Uterus (tissue), 4 donors: ENCODE measurements around the gene PTPRR. TPM values are rescaled to one million over a fixed set of nuclear protein-coding genes. Genes with fewer than 3 reads are reported as not detected.

Experiments
- DNase-seq, 2 donors: peaks; one replicate each; pipeline ENCODE4 v3.0.0-alpha.2; 2019 to 2020
- H3K27ac ChIP-seq, 2 donors: fragments of 200-600 bp; sonication (generic); 1 replicate in 1 of 2; 2 replicates in 1 of 2; pipeline ENCODE4 v1.5.1; 2016 to 2018
- H3K27me3 ChIP-seq, 2 donors: fragments of 200-600 bp; sonication (generic); one replicate each; pipeline ENCODE4 v1.5.1; 2018 to 2019; ENCODE audit warnings: control low read depth in 1 of 2
- H3K36me3 ChIP-seq, 2 donors: fragments of 200-600 bp; sonication (generic); one replicate each; pipeline ENCODE4 v1.5.1; 2019; ENCODE audit warnings: control low read depth in 1 of 2
- H3K4me1 ChIP-seq, 2 donors: fragments of 200-600 bp; sonication (generic); one replicate each; pipeline ENCODE4 v1.5.1; 2018 to 2019; ENCODE audit warnings: control low read depth in 1 of 2
- H3K4me3 ChIP-seq, 2 donors: fragments of 200-600 bp; sonication (generic); 1 replicate in 1 of 2; 2 replicates in 1 of 2; pipeline ENCODE4 v1.5.1; 2018 to 2019; ENCODE audit warnings: mild to moderate bottlenecking in 1 of 2
- H3K9me3 ChIP-seq, 2 donors: fragments of 200-600 bp; sonication (generic); one replicate each; pipeline ENCODE4 v1.5.1; 2019; ENCODE audit warnings: control low read depth in 1 of 2
- POLR2A ChIP-seq, 2 donors: fragments of 450-650 bp; IDR thresholded peaks; one replicate each; pipeline ENCODE4 v1.6.1; 2016; ENCODE audit warnings: antibody characterized with exemption in 2 of 2, mild to moderate bottlenecking in 1 of 2, moderate library complexity in 1 of 2
- intact Hi-C: fragments of 100-400 bp; cut with DNase I; formaldehyde crosslinking; loops from one replicate; pipeline ENCODE4 v1.15.1; 2023; ENCODE audit warnings: low total_unique reads
- total RNA-seq, 4 donors: library from RNA; depleted of rRNA in 3 of 4; stranded (reverse); fragments of >200 nt in 3 of 4; gene quantifications; one replicate each; pipeline versions ENCODE4 v1.1.0 to v1.2.4, GENCODE V29; 2014 to 2023
- TF ChIP-seq, protein P1 (sequence below), 4 experiments: fragments of 200-600 bp in 2 of 4; fragments of 450-650 bp in 2 of 4; sonication (generic) in 2 of 4; IDR thresholded peaks; one replicate each; pipeline ENCODE4 v1.5.1; 2016 to 2019; ENCODE audit warnings: antibody characterized with exemption in 4 of 4, mild to moderate bottlenecking in 2 of 4, moderate library complexity in 1 of 4
- donor health status: DM: yes; HTN: yes; CAD: no.

The PTPRR gene
- total RNA-seq, 4 donors from 2014 or later, result 0.62 to 43.3 (median 7.6) TPM

DNA sequence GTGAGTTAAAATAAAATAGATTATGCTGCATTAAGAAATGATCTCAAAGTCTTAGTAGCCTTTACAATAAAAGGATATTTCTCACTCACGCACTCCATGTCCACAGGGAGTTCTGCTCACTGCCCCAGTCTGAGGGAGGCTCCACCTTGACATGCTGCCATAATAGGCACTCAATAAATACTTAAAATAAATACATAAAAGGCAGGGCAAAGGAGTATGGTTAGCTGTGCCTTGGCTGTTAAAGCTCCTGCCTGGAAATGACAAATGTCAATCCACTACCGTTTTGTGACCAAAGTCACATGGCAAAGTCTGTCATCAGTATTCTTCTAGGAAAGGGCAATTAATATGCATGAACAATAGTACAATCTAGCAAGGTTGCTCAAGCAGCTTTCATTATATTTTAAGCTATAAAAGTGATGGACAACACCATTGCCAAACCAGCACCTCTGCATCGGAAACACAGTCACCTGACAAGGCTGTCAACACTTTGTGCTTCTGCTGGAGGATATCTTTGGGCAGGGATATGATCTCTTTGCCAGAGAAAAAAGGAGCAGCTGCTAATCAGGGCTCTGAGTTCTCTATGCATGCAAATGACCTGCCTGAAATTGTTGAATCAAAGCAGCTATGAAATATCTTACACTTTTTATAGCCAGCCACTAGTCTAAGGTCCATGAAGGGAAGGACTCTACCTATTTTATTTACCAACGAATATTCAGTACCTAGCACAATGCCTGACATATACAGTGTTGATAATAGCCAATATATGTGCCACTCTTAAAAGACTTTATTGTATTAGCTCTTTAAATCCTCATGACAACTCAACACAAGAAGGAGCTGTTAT, 90.1 kb downstream of the PTPRR start:
- intact Hi-C loops, result no loop called here
- no peak for DNase-seq
- no peak for TF ChIP-seq POLR2A (IDR thresholded peaks at IDR 0.05)
- TF ChIP-seq, protein P1, sequence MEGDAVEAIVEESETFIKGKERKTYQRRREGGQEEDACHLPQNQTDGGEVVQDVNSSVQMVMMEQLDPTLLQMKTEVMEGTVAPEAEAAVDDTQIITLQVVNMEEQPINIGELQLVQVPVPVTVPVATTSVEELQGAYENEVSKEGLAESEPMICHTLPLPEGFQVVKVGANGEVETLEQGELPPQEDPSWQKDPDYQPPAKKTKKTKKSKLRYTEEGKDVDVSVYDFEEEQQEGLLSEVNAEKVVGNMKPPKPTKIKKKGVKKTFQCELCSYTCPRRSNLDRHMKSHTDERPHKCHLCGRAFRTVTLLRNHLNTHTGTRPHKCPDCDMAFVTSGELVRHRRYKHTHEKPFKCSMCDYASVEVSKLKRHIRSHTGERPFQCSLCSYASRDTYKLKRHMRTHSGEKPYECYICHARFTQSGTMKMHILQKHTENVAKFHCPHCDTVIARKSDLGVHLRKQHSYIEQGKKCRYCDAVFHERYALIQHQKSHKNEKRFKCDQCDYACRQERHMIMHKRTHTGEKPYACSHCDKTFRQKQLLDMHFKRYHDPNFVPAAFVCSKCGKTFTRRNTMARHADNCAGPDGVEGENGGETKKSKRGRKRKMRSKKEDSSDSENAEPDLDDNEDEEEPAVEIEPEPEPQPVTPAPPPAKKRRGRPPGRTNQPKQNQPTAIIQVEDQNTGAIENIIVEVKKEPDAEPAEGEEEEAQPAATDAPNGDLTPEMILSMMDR (IDR thresholded peaks at IDR 0.05), result no peak
- Histone ChIP-seq H3K4me1 (peaks cover 0 to 6% of the 10 kb centered on the region in 2 donors), H3K4me3 (no peak overlapping the region), H3K9me3 (no peaks in the 10 kb centered on the region), H3K36me3 (no peaks in the 10 kb centered on the region), H3K27me3 (no peaks in the 10 kb centered on the region), H3K27ac (no peak overlapping the region)

DNA sequence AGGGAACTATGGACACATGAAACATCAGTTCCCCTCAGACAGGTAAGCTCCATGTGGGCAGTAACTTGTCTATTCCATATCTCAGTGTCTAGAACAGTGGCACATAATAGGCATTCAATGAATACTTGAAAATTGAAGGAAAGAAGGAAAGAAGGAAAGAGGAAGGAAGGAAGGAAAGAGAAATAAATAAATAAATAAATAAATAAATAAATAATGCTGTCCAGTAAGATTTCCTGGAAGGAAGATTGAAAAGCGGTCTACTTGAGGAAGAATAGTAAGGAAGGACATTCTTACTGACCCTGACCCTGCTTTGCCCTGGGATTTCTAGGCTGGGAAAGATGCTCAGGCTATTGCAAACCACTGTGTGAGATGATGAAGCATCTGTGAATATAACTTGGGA, 91.5 kb downstream of the PTPRR start:
- H3K27ac ChIP-seq, result no peak overlapping the region
- peaks cover 0 to 6% of the 10 kb centered on the region in 2 donors for H3K4me1 ChIP-seq
- DNase-seq, result no peak
- H3K27me3 ChIP-seq, result no peaks in the 10 kb centered on the region
- no peaks in the 10 kb centered on the region for H3K9me3 ChIP-seq
- H3K4me3 ChIP-seq, result no peak overlapping the region
- H3K36me3 ChIP-seq, result no peaks in the 10 kb centered on the region
- no peak for TF ChIP-seq POLR2A (IDR thresholded peaks at IDR 0.05)
- TF ChIP-seq, protein P1 (IDR thresholded peaks at IDR 0.05), result no peak
- intact Hi-C loops, result no loop called here

DNA sequence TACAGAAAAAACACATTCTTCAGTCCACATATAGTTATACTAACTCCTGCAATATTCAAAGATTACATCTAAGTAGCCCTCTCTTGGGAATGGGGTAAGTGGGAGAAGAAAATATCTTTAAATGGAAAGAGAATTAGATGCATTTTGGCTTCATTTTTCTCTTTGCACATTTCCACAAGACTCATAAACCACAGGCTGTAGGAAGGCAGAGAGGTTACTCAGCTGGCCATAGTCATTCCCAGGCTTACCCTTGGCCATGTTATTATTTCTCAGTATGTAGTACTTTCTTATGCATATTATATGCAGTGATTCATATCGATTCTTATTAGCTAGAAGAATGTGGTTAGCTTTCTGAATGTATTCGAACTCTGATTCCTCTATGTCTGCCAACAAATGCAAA, 92.2 kb downstream of the PTPRR start:
- H3K27ac ChIP-seq, result no peak overlapping the region
- no peak for DNase-seq
- peaks cover 0 to 6% of the 10 kb centered on the region in 2 donors for H3K4me1 ChIP-seq
- intact Hi-C loops, result no loop called here
- no peaks in the 10 kb centered on the region for H3K27me3 ChIP-seq
- no peak overlapping the region for H3K4me3 ChIP-seq
- no peak for TF ChIP-seq POLR2A (IDR thresholded peaks at IDR 0.05)
- TF ChIP-seq, protein P1 (IDR thresholded peaks at IDR 0.05), result no peak
- no peaks in the 10 kb centered on the region for H3K36me3 ChIP-seq
- H3K9me3 ChIP-seq, result no peaks in the 10 kb centered on the region

GRCh38 chr12:70826156-70826555, 94.4 kb downstream of the PTPRR start:
- H3K9me3 ChIP-seq, result no peaks in the 10 kb centered on the region
- no peaks in the 10 kb centered on the region for H3K27me3 ChIP-seq
- H3K27ac ChIP-seq, result no peak overlapping the region
- no peaks in the 10 kb centered on the region for H3K36me3 ChIP-seq
- intact Hi-C loops, result no loop called here
- no peak for DNase-seq
- no peak overlapping the region for H3K4me3 ChIP-seq
- TF ChIP-seq, protein P1 (IDR thresholded peaks at IDR 0.05), result no peak
- peaks cover 2 to 3% of the 10 kb centered on the region in 2 donors for H3K4me1 ChIP-seq

DNA sequence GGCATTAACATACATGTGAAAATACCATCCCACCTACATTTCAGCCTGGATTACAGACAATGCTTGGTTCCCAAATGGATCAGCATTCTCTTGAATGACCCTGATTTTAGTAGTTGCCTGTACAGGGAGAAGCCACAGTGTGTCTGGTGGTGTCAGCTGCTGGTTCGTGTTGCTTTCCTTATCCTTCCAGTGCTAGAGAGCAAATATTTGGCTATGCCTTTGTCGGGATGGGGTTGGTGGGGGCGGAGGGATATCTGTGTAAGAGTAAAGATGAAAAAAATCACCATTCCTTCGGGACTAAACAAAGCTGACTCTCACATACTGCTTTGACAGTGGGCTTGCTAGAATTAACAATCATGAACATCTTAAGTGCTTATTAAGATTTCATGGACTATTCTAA, 96.0 kb downstream of the PTPRR start:
- Histone ChIP-seq H3K9me3 (no peaks in the 10 kb centered on the region), H3K36me3 (no peaks in the 10 kb centered on the region), H3K27me3 (no peaks in the 10 kb centered on the region), H3K4me3 (no peak overlapping the region), H3K4me1 (peaks cover 0 to 2% of the 10 kb centered on the region in 2 donors), H3K27ac (no peak overlapping the region)
- intact Hi-C loops, result no loop called here
- DNase-seq, result no peak
- TF ChIP-seq, protein P1 (IDR thresholded peaks at IDR 0.05), result no peak
- no peak for TF ChIP-seq POLR2A (IDR thresholded peaks at IDR 0.05)
